HL-60 (cell line): ENCODE results near the gene RETREG2.

Experiments
- DNase-seq, 2 experiments: peaks; one replicate each; pipeline ENCODE4 v3.0.0-alpha.2; 2010 to 2020; ENCODE audit warnings: low read depth in 1 of 2, low spot score in 1 of 2
- H3K27ac ChIP-seq: fragments of 250-450 bp; sonication (Bioruptor Pico); replicated peaks from 2 replicates; pipeline ENCODE4 v1.5.1; 2020; ENCODE audit warnings: mild to moderate bottlenecking, moderate library complexity
- H3K27me3 ChIP-seq: fragments of 250-450 bp; sonication (Bioruptor Pico); 2 replicates; pipeline ENCODE4 v1.5.1; 2021; ENCODE audit warnings: mild to moderate bottlenecking, moderate library complexity; ENCODE audit not compliant: insufficient read depth, poor library complexity, severe bottlenecking
- H3K4me3 ChIP-seq: replicated peaks from 2 replicates; pipeline ENCODE4 v1.5.1; 2011; ENCODE audit warnings: mild to moderate bottlenecking, control low read depth, low read length; ENCODE audit not compliant: insufficient read depth
- GABPA ChIP-seq: IDR thresholded peaks from 2 replicates; pipeline ENCODE4 v1.6.1; 2012; ENCODE audit warnings: low read depth
- POLR2AphosphoS5 ChIP-seq: IDR thresholded peaks from 2 replicates; pipeline ENCODE4 v1.6.1; 2012; ENCODE audit warnings: low read depth
- SPI1 ChIP-seq: IDR thresholded peaks from 2 replicates; pipeline ENCODE4 v1.6.1; 2012; ENCODE audit warnings: low read depth, mild to moderate bottlenecking, borderline replicate concordance
- TF ChIP-seq, protein P1 (sequence below): IDR thresholded peaks from one replicate; pipeline ENCODE4 v1.5.1; 2011; ENCODE audit warnings: low read length, control low read depth, inconsistent platforms; ENCODE audit not compliant: insufficient read depth
- TF ChIP-seq, protein P2 (sequence below): IDR thresholded peaks from 2 replicates; pipeline ENCODE4 v1.6.1; 2012; ENCODE audit warnings: low read depth; ENCODE audit not compliant: insufficient replicate concordance

RETREG2 gene

DNA sequence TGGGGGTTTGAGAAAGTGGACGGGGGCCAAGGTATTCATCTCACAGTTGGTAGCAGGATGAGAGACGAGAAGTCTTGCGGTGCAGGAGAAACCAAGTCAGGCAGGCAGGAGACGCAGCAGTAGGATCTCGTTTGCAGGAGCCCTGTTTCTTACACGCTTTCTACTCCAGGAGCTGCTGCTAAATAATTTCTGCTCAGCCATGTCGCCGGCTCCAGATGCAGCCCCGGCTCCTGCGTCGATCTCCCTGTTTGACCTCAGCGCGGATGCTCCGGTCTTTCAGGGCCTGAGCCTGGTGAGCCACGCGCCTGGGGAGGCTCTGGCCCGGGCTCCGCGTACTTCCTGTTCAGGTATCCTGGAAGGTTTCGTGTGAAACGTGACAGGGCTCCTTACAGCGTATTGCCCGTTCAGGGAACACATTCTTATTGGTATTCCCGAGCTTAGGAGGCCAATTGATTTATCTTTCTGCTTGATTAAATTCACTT lies 52.0 kb downstream of the RETREG2 start:
- peak in 1 of 2 experiments; percentile 64 for DNase-seq
- H3K27ac ChIP-seq = peak overlapping the region; percentile 70
- TF ChIP-seq, protein P1, sequence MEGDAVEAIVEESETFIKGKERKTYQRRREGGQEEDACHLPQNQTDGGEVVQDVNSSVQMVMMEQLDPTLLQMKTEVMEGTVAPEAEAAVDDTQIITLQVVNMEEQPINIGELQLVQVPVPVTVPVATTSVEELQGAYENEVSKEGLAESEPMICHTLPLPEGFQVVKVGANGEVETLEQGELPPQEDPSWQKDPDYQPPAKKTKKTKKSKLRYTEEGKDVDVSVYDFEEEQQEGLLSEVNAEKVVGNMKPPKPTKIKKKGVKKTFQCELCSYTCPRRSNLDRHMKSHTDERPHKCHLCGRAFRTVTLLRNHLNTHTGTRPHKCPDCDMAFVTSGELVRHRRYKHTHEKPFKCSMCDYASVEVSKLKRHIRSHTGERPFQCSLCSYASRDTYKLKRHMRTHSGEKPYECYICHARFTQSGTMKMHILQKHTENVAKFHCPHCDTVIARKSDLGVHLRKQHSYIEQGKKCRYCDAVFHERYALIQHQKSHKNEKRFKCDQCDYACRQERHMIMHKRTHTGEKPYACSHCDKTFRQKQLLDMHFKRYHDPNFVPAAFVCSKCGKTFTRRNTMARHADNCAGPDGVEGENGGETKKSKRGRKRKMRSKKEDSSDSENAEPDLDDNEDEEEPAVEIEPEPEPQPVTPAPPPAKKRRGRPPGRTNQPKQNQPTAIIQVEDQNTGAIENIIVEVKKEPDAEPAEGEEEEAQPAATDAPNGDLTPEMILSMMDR = no peak
- TF ChIP-seq SPI1 (no peak), GABPA (no peak), POLR2AphosphoS5 (no peak)
- TF ChIP-seq, protein P2, sequence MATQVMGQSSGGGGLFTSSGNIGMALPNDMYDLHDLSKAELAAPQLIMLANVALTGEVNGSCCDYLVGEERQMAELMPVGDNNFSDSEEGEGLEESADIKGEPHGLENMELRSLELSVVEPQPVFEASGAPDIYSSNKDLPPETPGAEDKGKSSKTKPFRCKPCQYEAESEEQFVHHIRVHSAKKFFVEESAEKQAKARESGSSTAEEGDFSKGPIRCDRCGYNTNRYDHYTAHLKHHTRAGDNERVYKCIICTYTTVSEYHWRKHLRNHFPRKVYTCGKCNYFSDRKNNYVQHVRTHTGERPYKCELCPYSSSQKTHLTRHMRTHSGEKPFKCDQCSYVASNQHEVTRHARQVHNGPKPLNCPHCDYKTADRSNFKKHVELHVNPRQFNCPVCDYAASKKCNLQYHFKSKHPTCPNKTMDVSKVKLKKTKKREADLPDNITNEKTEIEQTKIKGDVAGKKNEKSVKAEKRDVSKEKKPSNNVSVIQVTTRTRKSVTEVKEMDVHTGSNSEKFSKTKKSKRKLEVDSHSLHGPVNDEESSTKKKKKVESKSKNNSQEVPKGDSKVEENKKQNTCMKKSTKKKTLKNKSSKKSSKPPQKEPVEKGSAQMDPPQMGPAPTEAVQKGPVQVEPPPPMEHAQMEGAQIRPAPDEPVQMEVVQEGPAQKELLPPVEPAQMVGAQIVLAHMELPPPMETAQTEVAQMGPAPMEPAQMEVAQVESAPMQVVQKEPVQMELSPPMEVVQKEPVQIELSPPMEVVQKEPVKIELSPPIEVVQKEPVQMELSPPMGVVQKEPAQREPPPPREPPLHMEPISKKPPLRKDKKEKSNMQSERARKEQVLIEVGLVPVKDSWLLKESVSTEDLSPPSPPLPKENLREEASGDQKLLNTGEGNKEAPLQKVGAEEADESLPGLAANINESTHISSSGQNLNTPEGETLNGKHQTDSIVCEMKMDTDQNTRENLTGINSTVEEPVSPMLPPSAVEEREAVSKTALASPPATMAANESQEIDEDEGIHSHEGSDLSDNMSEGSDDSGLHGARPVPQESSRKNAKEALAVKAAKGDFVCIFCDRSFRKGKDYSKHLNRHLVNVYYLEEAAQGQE = no peak
- H3K4me3 ChIP-seq = peak overlapping the region; percentile 75
- H3K27me3 ChIP-seq = no peaks in the 10 kb centered on the region

DNA sequence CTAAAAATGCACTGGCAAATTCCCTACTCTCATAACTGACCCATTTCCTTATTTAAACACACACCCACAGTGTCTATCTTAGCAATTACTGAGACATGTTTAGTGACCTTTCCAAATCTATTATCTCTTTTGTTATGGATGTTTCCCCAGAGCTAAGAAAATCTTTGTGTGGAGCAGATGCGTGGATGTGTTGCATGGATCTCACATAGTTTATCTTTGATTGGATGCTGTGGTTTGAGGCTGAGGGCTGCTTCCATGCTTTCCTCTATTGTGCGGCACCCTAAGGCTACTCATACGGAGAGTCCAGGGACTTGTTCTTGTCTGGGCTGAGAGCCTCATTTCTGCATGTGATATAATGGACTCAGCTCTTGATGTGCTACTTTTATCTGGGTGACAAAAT lies 56.3 kb downstream of the RETREG2 start:
- no peak for DNase-seq
- H3K27ac ChIP-seq = no peak overlapping the region
- TF ChIP-seq SPI1 (no peak), POLR2AphosphoS5 (no peak), GABPA (no peak)
- TF ChIP-seq, protein P2 = no peak
- TF ChIP-seq, protein P1 = no peak
- no peak overlapping the region for H3K4me3 ChIP-seq
- H3K27me3 ChIP-seq = no peaks in the 10 kb centered on the region
